ENCODE measurements around the gene MLXIP. TPM values are rescaled to one million over a fixed set of nuclear protein-coding genes. Genes with fewer than 3 reads are reported as not detected.
"Not testable (repeated sequence)": the region's sequence is repeated elsewhere in the genome, so short reads cannot be mapped to it uniquely, and the experiment has no call there.

MLXIP gene
- polyA plus RNA-seq, 1 donor from 2014 or later, result 9.2 TPM

DNA sequence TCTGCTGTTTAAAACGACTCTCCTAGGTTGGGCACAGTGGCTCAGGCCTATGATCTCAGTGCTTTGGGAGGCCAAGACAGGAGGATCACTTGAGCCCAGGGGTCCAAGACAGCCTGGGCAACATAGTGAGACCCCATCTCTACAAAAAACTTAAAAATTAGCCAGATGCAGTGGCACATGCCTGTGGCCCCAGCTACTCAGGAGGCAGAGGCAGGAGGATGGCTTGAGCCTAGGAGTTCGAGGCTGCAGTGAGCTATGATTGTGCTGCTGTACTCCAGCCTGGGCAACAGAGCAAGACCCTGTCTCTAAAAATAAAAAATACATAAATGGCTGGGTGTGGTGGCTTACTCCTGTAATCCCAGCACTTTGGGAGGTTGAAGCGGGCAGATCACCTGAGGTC lies 37.1 kb upstream of the MLXIP start:
- H3K4me3 ChIP-seq (ENCODE audit: low read length); H3K4me2 ChIP-seq (ENCODE audit: low read length); H3K36me3 ChIP-seq (ENCODE audit: insufficient read depth, low read length); H3K9me3 ChIP-seq (ENCODE audit: low read length); H3F3A ChIP-seq (ENCODE audit: insufficient read depth, low read length, poor library complexity, severe bottlenecking); H2AFZ ChIP-seq (ENCODE audit: low read depth, low read length); H3K27me3 ChIP-seq (ENCODE audit: insufficient read depth, low read depth, low read length); H3K9ac ChIP-seq (ENCODE audit: low read length); H3K27ac ChIP-seq (ENCODE audit: low read length); H3K9me2 ChIP-seq (ENCODE audit: insufficient read depth, low read length); H4K20me1 ChIP-seq (ENCODE audit: insufficient read depth); H3K79me2 ChIP-seq (replicated peaks; ENCODE audit: insufficient read depth, low read length): not testable (repeated sequence)

DNA sequence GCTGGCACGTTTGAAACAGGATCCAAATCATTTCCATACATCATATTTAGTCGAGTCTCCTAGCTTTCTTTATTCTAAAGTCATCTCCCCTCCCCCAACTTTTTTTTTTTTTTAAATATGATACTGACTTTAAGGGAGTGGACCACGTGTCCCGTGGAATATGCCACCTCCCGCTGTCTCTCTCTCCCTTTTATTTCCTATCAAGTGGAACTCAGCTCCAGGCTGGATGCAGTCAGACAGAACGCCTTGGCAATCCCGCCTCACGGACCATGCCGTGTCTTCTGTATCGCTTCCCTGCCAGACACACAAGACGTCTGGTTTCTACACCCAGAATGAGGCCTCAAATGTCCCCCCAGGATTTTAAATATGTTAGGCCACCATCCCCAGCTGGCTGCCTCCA lies 35.6 kb upstream of the MLXIP start:
- Histone ChIP-seq H3K4me3 (ENCODE audit: low read length) (no peak overlapping the region), H3K9me2 (ENCODE audit: insufficient read depth, low read length) (no peaks in the 10 kb centered on the region), H3K9ac (ENCODE audit: low read length) (no peak overlapping the region), H4K20me1 (ENCODE audit: insufficient read depth) (no peaks in the 10 kb centered on the region), H3K79me2 (replicated peaks; ENCODE audit: insufficient read depth, low read length) (no peaks in the 10 kb centered on the region), H3K9me3 (ENCODE audit: low read length) (no peaks in the 10 kb centered on the region), H3K4me2 (ENCODE audit: low read length) (no peak overlapping the region), H3F3A (ENCODE audit: insufficient read depth, low read length, poor library complexity, severe bottlenecking) (no peaks in the 10 kb centered on the region), H3K27me3 (ENCODE audit: insufficient read depth, low read depth, low read length) (no peaks in the 10 kb centered on the region), H3K36me3 (ENCODE audit: insufficient read depth, low read length) (no peaks in the 10 kb centered on the region), H2AFZ (ENCODE audit: low read depth, low read length) (no peak overlapping the region), H3K27ac (ENCODE audit: low read length) (no peak overlapping the region)
- no peak for TF ChIP-seq TAF1 (IDR thresholded peaks at IDR 0.05; ENCODE audit: low read depth)
- TF ChIP-seq, protein P1, sequence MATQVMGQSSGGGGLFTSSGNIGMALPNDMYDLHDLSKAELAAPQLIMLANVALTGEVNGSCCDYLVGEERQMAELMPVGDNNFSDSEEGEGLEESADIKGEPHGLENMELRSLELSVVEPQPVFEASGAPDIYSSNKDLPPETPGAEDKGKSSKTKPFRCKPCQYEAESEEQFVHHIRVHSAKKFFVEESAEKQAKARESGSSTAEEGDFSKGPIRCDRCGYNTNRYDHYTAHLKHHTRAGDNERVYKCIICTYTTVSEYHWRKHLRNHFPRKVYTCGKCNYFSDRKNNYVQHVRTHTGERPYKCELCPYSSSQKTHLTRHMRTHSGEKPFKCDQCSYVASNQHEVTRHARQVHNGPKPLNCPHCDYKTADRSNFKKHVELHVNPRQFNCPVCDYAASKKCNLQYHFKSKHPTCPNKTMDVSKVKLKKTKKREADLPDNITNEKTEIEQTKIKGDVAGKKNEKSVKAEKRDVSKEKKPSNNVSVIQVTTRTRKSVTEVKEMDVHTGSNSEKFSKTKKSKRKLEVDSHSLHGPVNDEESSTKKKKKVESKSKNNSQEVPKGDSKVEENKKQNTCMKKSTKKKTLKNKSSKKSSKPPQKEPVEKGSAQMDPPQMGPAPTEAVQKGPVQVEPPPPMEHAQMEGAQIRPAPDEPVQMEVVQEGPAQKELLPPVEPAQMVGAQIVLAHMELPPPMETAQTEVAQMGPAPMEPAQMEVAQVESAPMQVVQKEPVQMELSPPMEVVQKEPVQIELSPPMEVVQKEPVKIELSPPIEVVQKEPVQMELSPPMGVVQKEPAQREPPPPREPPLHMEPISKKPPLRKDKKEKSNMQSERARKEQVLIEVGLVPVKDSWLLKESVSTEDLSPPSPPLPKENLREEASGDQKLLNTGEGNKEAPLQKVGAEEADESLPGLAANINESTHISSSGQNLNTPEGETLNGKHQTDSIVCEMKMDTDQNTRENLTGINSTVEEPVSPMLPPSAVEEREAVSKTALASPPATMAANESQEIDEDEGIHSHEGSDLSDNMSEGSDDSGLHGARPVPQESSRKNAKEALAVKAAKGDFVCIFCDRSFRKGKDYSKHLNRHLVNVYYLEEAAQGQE (IDR thresholded peaks at IDR 0.05; ENCODE audit: borderline replicate concordance), result no peak
- no peak for TF ChIP-seq MXI1 (conservative IDR thresholded peaks at IDR 0.05; ENCODE audit: poor library complexity, severe bottlenecking)
- TF ChIP-seq SMC3 (conservative IDR thresholded peaks at IDR 0.05; ENCODE audit: poor library complexity), result no peak

DNA sequence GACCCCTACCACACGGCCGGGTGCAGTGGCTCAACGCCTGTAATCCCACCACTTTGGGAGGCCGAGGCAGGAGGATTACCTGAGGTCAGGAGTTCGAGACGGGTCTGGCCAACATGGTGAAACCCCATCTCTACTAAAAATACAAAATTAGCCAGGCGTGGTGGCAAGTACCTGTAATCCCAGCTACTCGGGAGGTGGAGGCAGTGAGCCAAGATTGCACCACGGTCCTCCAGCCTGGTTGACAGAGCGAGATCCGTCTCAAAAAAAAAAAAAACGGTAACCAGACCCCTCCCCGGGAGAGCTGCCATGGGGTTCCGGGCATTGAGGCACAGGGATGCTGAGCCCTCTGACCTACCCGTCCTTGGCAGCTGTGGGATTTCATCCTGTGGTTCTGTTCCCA lies 35.1 kb upstream of the MLXIP start:
- H3F3A ChIP-seq (ENCODE audit: insufficient read depth, low read length, poor library complexity, severe bottlenecking), result no peaks in the 10 kb centered on the region
- H2AFZ ChIP-seq (ENCODE audit: low read depth, low read length), result no peak overlapping the region
- H3K9me2 ChIP-seq (ENCODE audit: insufficient read depth, low read length), result no peaks in the 10 kb centered on the region
- TF ChIP-seq TAF1 (IDR thresholded peaks at IDR 0.05; ENCODE audit: low read depth) (no peak), EP300 (conservative IDR thresholded peaks at IDR 0.05; ENCODE audit: poor library complexity, severe bottlenecking) (no peak), POLR2AphosphoS5 (IDR thresholded peaks at IDR 0.05) (peak; percentile 8)
- H3K79me2 ChIP-seq (replicated peaks; ENCODE audit: insufficient read depth, low read length), result no peaks in the 10 kb centered on the region
- H4K20me1 ChIP-seq (ENCODE audit: insufficient read depth), result no peaks in the 10 kb centered on the region
- H3K9me3 ChIP-seq (ENCODE audit: low read length), result no peaks in the 10 kb centered on the region
- H3K36me3 ChIP-seq (ENCODE audit: insufficient read depth, low read length), result no peaks in the 10 kb centered on the region
- H3K4me3 ChIP-seq (ENCODE audit: low read length), result no peak overlapping the region
- no peak overlapping the region for H3K4me2 ChIP-seq (ENCODE audit: low read length)
- no peaks in the 10 kb centered on the region for H3K27me3 ChIP-seq (ENCODE audit: insufficient read depth, low read depth, low read length)
- H3K27ac ChIP-seq (ENCODE audit: low read length), result no peak overlapping the region
- no peak overlapping the region for H3K9ac ChIP-seq (ENCODE audit: low read length)

DNA sequence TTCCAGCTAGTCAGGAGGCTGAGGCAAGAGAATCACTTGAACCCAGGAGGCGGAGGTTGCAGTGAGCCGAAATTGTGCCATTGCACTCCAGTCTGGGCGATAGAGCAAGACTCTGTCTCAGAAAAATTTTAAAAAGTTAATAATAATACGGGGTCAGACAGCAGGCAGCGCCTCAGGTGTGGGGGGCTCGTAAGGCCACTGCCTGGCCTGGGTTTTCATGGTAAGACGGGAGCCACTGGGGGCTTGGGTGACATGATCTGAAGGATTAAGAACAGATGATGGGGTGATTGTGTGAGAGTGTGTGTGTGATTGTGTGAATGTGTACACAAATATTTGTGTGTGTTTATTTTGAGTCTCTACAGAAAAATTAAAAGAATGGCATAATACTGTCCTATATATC lies 33.3 kb upstream of the MLXIP start:
- no peaks in the 10 kb centered on the region for H3K9me3 ChIP-seq (ENCODE audit: low read length)
- H3K9me2 ChIP-seq (ENCODE audit: insufficient read depth, low read length), result no peaks in the 10 kb centered on the region
- no peak overlapping the region for H3K4me3 ChIP-seq (ENCODE audit: low read length)
- H4K20me1 ChIP-seq (ENCODE audit: insufficient read depth), result no peaks in the 10 kb centered on the region
- H3K27me3 ChIP-seq (ENCODE audit: insufficient read depth, low read depth, low read length), result no peaks in the 10 kb centered on the region
- no peak overlapping the region for H3K9ac ChIP-seq (ENCODE audit: low read length)
- H3K4me2 ChIP-seq (ENCODE audit: low read length), result no peak overlapping the region
- H3F3A ChIP-seq (ENCODE audit: insufficient read depth, low read length, poor library complexity, severe bottlenecking), result no peaks in the 10 kb centered on the region
- TF ChIP-seq SMC3 (conservative IDR thresholded peaks at IDR 0.05; ENCODE audit: poor library complexity) (no peak), EP300 (conservative IDR thresholded peaks at IDR 0.05; ENCODE audit: poor library complexity, severe bottlenecking) (no peak)
- TF ChIP-seq, protein P1 (IDR thresholded peaks at IDR 0.05; ENCODE audit: borderline replicate concordance), result no peak
- H3K36me3 ChIP-seq (ENCODE audit: insufficient read depth, low read length), result no peaks in the 10 kb centered on the region
- no peak overlapping the region for H3K27ac ChIP-seq (ENCODE audit: low read length)
- H3K79me2 ChIP-seq (replicated peaks; ENCODE audit: insufficient read depth, low read length), result no peaks in the 10 kb centered on the region
- H2AFZ ChIP-seq (ENCODE audit: low read depth, low read length), result no peak overlapping the region

Data from neural cell (in vitro differentiated cells).